Vagina (tissue), 2 donors: ENCODE results near the gene CLDN7. TPM values are rescaled to one million over a fixed set of nuclear protein-coding genes. Genes with fewer than 3 reads are reported as not detected.

ENCODE experiments used
- DNase-seq, 2 donors: peaks; one replicate each; pipeline ENCODE4 v3.0.0-alpha.2; 2017; ENCODE audit errors: extremely low spot score in 2 of 2
- H3K27ac ChIP-seq: fragments of 200-600 bp; sonication (generic); one replicate; pipeline ENCODE4 v1.5.1; 2019
- H3K27me3 ChIP-seq: fragments of 200-600 bp; sonication (generic); one replicate; pipeline ENCODE4 v1.5.1; 2019
- H3K36me3 ChIP-seq, 2 donors: fragments of 200-600 bp; sonication (generic); one replicate each; pipeline ENCODE4 v1.5.1; 2017 to 2019
- H3K4me1 ChIP-seq: fragments of 200-600 bp; sonication (generic); one replicate; pipeline ENCODE4 v1.5.1; 2019
- H3K4me3 ChIP-seq, 2 donors: fragments of 200-600 bp; sonication (generic); 1 replicate in 1 of 2; 2 replicates in 1 of 2; pipeline ENCODE4 v1.5.1; 2016 to 2019
- H3K9me3 ChIP-seq: fragments of 200-600 bp; sonication (generic); one replicate; pipeline ENCODE4 v1.5.1; 2019
- POLR2A ChIP-seq, 2 donors: fragments of 450-650 bp; IDR thresholded peaks; one replicate each; pipeline ENCODE4 v1.6.1; 2017; ENCODE audit warnings: antibody characterized with exemption in 2 of 2, mild to moderate bottlenecking in 2 of 2, moderate library complexity in 2 of 2
- POLR2AphosphoS5 ChIP-seq, 2 donors: sonication (generic); formaldehyde crosslinking; IDR thresholded peaks; one replicate each; pipeline ENCODE4 v1.9.0; 2017; ENCODE audit warnings: antibody characterized with exemption in 2 of 2, mild to moderate bottlenecking in 2 of 2, low read depth in 1 of 2; ENCODE audit not compliant: insufficient read depth in 1 of 2
- intact Hi-C: fragments of 100-400 bp; cut with DNase I; formaldehyde crosslinking; loops from one replicate; pipeline ENCODE4 v1.15.1; 2023
- total RNA-seq: library from RNA; depleted of rRNA; stranded (reverse); fragments of >200 nt; gene quantifications from one replicate; pipeline ENCODE4 v1.2.3, GENCODE V29; 2016
- TF ChIP-seq, protein P1 (sequence below), 3 experiments: fragments of 450-650 bp in 2 of 3; fragments of 200-600 bp in 1 of 3; sonication (generic) in 1 of 3; IDR thresholded peaks; one replicate each; pipeline ENCODE4 v1.5.1; 2017 to 2019; ENCODE audit warnings: antibody characterized with exemption in 3 of 3, mild to moderate bottlenecking in 2 of 3, moderate library complexity in 2 of 3

The CLDN7 gene
- total RNA-seq, 1 donor from 2014 or later = 75.9 TPM

DNA sequence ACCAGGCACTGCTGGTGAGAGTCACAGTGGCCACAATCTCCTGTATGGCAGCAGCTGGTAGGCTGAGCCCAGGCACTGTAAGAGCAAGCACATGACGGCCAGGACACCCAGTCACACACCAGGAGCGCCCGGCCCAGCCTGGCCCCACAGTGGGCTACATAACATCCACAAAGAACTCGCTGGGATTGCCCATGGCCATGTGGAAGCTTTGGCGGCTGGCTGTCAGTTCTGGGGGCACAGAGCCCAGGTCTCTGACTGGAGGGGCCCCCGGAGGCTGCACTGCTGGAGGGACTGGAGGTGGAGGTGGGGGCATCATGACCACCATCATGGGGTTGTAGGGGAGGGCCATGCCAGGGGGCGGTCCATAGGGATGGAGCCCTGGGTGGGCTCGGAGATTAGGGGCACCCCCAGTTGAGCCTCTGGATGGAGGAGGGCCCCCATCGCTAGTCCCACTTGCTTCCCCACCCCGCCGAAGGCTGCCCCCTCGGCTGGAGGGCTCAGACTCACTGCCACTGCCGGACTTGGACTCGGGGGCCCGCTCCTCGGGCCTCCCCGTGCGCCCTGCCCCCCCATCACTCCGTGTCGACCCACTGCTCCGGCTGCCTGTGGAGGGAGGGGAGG is 36.5 kb downstream of the CLDN7 start:
- H3K36me3 ChIP-seq = peaks cover 0 to 74% of the 10 kb centered on the region in 2 donors
- DNase-seq = no peak
- no peaks in the 10 kb centered on the region for H3K27me3 ChIP-seq
- no peak overlapping the region for H3K4me3 ChIP-seq
- TF ChIP-seq, protein P1, sequence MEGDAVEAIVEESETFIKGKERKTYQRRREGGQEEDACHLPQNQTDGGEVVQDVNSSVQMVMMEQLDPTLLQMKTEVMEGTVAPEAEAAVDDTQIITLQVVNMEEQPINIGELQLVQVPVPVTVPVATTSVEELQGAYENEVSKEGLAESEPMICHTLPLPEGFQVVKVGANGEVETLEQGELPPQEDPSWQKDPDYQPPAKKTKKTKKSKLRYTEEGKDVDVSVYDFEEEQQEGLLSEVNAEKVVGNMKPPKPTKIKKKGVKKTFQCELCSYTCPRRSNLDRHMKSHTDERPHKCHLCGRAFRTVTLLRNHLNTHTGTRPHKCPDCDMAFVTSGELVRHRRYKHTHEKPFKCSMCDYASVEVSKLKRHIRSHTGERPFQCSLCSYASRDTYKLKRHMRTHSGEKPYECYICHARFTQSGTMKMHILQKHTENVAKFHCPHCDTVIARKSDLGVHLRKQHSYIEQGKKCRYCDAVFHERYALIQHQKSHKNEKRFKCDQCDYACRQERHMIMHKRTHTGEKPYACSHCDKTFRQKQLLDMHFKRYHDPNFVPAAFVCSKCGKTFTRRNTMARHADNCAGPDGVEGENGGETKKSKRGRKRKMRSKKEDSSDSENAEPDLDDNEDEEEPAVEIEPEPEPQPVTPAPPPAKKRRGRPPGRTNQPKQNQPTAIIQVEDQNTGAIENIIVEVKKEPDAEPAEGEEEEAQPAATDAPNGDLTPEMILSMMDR (IDR thresholded peaks at IDR 0.05) = no peak
- no peak for TF ChIP-seq POLR2AphosphoS5 (IDR thresholded peaks at IDR 0.05; ENCODE audit: insufficient read depth in 1 of 2, low read depth in 1 of 2)
- TF ChIP-seq POLR2A (IDR thresholded peaks at IDR 0.05) = no peak
- H3K4me1 ChIP-seq = peaks cover 40% of the 10 kb centered on the region
- no peaks in the 10 kb centered on the region for H3K9me3 ChIP-seq
- H3K27ac ChIP-seq = peak overlapping the region; percentile 80
- intact Hi-C loops = no loop called here

DNA sequence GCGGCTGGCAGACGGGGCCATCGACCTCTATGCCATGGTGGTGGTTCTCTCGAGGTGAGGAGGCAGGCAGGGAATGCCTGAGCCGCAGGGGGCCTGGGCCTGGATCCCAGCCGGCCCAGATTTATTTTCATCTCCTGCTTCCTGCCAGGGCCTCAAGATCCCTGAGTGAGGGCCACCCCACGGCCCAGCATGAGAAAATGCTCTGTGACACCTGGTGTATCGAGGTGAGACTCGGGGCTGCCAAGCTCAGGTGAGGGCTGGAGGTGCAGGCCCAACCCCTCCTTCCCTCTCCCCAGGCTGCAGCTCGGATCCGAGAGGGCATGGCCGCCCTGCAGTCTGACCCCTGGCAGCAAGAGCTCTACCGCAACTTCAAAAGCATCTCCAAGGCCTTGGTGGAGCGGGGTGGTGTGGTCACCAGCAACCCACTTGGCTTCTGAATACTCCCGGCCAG is 37.6 kb downstream of the CLDN7 start:
- Histone ChIP-seq H3K4me1 (peaks cover 43% of the 10 kb centered on the region), H3K9me3 (no peaks in the 10 kb centered on the region), H3K27me3 (no peaks in the 10 kb centered on the region), H3K36me3 (peaks cover 0 to 68% of the 10 kb centered on the region in 2 donors), H3K27ac (peak overlapping the region; percentile 80), H3K4me3 (no peak overlapping the region)
- TF ChIP-seq, protein P1 (IDR thresholded peaks at IDR 0.05) = no peak
- TF ChIP-seq POLR2A (IDR thresholded peaks at IDR 0.05) = no peak
- no peak for TF ChIP-seq POLR2AphosphoS5 (IDR thresholded peaks at IDR 0.05; ENCODE audit: insufficient read depth in 1 of 2, low read depth in 1 of 2)
- DNase-seq = no peak
- intact Hi-C loops = no loop called here

DNA sequence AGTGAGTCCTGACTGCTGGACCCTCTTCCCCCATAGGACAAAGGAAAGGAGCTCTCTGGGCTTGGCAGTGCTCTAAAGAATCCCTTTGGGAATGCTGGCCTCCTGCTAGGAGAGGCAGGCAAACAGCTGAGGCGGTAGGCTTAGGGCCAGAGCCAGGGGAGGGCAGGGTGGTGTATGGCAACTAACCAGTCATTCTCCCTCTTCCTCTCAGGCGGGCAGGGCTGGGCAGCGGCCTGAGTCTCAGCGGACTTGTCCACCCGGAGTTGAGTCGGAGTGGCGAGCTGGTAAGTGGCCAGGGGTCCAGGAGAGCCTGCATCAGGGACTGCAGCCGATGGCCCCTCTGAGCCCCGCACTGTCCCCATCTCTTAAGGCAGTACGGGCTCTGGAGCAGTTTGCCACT is 38.2 kb downstream of the CLDN7 start:
- Histone ChIP-seq H3K27me3 (no peaks in the 10 kb centered on the region), H3K27ac (peak overlapping the region; percentile 80), H3K4me1 (peaks cover 43% of the 10 kb centered on the region), H3K36me3 (peaks cover 0 to 63% of the 10 kb centered on the region in 2 donors), H3K9me3 (no peaks in the 10 kb centered on the region), H3K4me3 (no peak overlapping the region)
- TF ChIP-seq, protein P1 (IDR thresholded peaks at IDR 0.05) = no peak
- TF ChIP-seq POLR2A (IDR thresholded peaks at IDR 0.05) (no peak), POLR2AphosphoS5 (IDR thresholded peaks at IDR 0.05; ENCODE audit: insufficient read depth in 1 of 2, low read depth in 1 of 2) (no peak)
- DNase-seq = no peak
- intact Hi-C loops = no loop called here

DNA sequence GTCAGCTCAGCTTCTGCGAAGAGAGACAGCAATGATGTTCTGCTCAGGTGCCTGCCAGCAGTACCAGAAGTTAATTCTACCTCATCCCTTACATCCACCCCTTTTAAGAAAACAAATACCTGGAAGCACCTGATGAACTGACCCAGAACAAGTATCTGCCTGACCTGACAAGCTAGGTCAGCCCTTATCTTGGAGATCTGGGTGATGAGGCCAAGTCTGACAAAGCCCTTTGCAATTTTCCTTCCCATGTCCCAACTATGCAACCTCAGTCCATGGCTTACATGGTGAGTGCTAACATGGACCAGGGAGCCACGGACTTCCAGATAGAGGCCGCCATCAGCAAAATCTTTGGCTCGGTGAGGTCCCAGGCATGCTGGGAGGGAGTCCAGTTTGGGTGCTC is 38.9 kb downstream of the CLDN7 start:
- Histone ChIP-seq H3K4me3 (no peak overlapping the region), H3K9me3 (no peaks in the 10 kb centered on the region), H3K27me3 (no peaks in the 10 kb centered on the region), H3K36me3 (peaks cover 0 to 55% of the 10 kb centered on the region in 2 donors), H3K27ac (peak overlapping the region; percentile 10), H3K4me1 (peaks cover 45% of the 10 kb centered on the region)
- no peak for DNase-seq
- TF ChIP-seq, protein P1 (IDR thresholded peaks at IDR 0.05) = no peak
- TF ChIP-seq POLR2A (IDR thresholded peaks at IDR 0.05) (no peak), POLR2AphosphoS5 (IDR thresholded peaks at IDR 0.05; ENCODE audit: insufficient read depth in 1 of 2, low read depth in 1 of 2) (no peak)
- intact Hi-C loops = no loop called here

DNA sequence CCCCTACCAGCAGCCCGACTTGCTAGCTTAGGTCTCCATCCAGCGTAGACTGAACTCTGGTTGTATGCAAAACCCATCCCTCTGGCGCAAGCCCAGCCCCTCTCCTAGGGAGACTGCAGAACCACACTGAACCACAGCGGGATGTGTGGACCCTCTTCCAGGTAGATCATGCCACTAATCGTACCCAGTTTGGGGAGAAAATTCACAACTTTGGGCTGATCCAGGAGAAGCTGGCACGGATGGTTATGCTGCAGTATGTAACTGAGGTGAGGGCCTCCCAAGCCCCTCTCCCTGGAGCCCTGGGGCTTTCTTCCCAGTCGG is 39.3 kb downstream of the CLDN7 start:
- intact Hi-C loops = no loop called here
- TF ChIP-seq, protein P1 (IDR thresholded peaks at IDR 0.05) = no peak
- TF ChIP-seq POLR2AphosphoS5 (IDR thresholded peaks at IDR 0.05; ENCODE audit: insufficient read depth in 1 of 2, low read depth in 1 of 2) (no peak), POLR2A (IDR thresholded peaks at IDR 0.05) (no peak)
- H3K4me1 ChIP-seq = peaks cover 49% of the 10 kb centered on the region
- peaks cover 0 to 53% of the 10 kb centered on the region in 2 donors for H3K36me3 ChIP-seq
- H3K4me3 ChIP-seq = no peak overlapping the region
- H3K27ac ChIP-seq = peak overlapping the region; percentile 10
- no peaks in the 10 kb centered on the region for H3K27me3 ChIP-seq
- DNase-seq = no peak
- no peaks in the 10 kb centered on the region for H3K9me3 ChIP-seq
